H1 (cell line): ENCODE measurements around the gene KCNH6.

Experiments
- BCL11A ChIP-seq, 2 experiments: IDR thresholded peaks; one replicate each; pipeline ENCODE4 v1.6.1; 2011; ENCODE audit warnings: low read depth in 2 of 2, low read length in 2 of 2, mild to moderate bottlenecking in 2 of 2
- CEBPB ChIP-seq: IDR thresholded peaks from 2 replicates; pipeline ENCODE4 v1.6.1; 2012; ENCODE audit warnings: low read depth, low read length
- EZH2 ChIP-seq: fragments of 200-600 bp; sonication (generic); IDR thresholded peaks from 2 replicates; pipeline ENCODE4 v1.7.1; 2012; ENCODE audit warnings: low read depth, mild to moderate bottlenecking, moderate library complexity, low read length, inconsistent platforms; ENCODE audit not compliant: severe bottlenecking
- HDAC2 ChIP-seq, 2 experiments: fragments of 300-600 bp in 1 of 2; sonication (generic) in 1 of 2; IDR thresholded peaks; 2 replicates each; pipeline ENCODE4 v1.6.1; 2011 to 2012; ENCODE audit warnings: low read depth in 2 of 2, low read length in 2 of 2, mild to moderate bottlenecking in 2 of 2, moderate library complexity in 2 of 2, borderline replicate concordance in 1 of 2, inconsistent platforms in 1 of 2
- MAFK ChIP-seq: IDR thresholded peaks from 2 replicates; pipeline ENCODE4 v1.6.1; 2012; ENCODE audit warnings: low read depth, mild to moderate bottlenecking, improper control_type of control experiment, low read length
- POLR2A ChIP-seq, 2 experiments: IDR thresholded peaks; 1 replicate in 1 of 2; 2 replicates in 1 of 2; pipeline ENCODE4 v1.6.1; 2011; ENCODE audit warnings: low read depth in 2 of 2, low read length in 2 of 2, mild to moderate bottlenecking in 2 of 2; ENCODE audit errors: control extremely low read depth in 1 of 2
- SRF ChIP-seq: IDR thresholded peaks from 2 replicates; pipeline ENCODE4 v1.6.1; 2011; ENCODE audit warnings: mild to moderate bottlenecking, low read depth, low read length, moderate library complexity
- SUZ12 ChIP-seq: fragments of 200-600 bp; sonication (generic); IDR thresholded peaks from 2 replicates; pipeline ENCODE4 v1.6.1; 2012; ENCODE audit warnings: mild to moderate bottlenecking, inconsistent platforms, low read length, moderate library complexity, mixed read lengths
- YY1 ChIP-seq: IDR thresholded peaks from 2 replicates; pipeline ENCODE4 v1.6.1; 2011; ENCODE audit warnings: low read depth, mild to moderate bottlenecking, low read length
- TF ChIP-seq, protein P1 (sequence below), 3 experiments: IDR thresholded peaks; 1 replicate in 2 of 3; 2 replicates in 1 of 3; pipeline versions ENCODE4 v1.5.1 to v1.6.1; 2011; ENCODE audit warnings: low read length in 3 of 3, mild to moderate bottlenecking in 3 of 3, inconsistent platforms in 2 of 3, low read depth in 1 of 3, moderate library complexity in 1 of 3; ENCODE audit not compliant: insufficient read depth in 1 of 3; ENCODE audit errors: control extremely low read depth in 1 of 3
- TF ChIP-seq, protein P2 (sequence below): IDR thresholded peaks from 2 replicates; pipeline ENCODE4 v1.6.1; 2011; ENCODE audit warnings: low read length, improper control_type of control experiment

DNA sequence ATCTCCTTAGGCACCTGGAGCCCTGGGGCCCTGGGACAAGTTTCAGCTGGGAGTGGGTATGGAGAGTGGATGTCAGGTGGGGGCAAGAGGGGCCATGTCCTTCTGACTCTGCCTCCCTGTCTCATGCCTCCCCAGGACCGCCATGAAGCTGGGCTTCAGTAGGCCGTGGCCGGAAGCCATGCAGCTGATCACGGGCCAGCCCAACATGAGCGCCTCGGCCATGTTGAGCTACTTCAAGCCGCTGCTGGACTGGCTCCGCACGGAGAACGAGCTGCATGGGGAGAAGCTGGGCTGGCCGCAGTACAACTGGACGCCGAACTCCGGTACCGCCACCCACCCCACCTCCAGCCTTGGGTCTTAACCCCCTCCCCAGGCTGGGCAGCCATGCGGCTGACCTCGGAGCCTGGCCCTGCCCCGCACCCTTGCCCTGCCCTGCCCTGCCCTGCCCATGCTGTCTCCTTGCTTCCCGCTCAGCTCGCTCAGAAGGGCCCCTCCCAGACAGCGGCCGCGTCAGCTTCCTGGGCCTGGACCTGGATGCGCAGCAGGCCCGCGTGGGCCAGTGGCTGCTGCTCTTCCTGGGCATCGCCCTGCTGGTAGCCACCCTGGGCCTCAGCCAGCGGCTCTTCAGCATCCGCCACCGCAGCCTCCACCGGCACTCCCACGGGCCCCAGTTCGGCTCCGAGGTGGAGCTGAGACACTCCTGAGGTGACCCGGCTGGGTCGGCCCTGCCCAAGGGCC is 26.3 kb upstream of the KCNH6 start:
- TF ChIP-seq, protein P1, sequence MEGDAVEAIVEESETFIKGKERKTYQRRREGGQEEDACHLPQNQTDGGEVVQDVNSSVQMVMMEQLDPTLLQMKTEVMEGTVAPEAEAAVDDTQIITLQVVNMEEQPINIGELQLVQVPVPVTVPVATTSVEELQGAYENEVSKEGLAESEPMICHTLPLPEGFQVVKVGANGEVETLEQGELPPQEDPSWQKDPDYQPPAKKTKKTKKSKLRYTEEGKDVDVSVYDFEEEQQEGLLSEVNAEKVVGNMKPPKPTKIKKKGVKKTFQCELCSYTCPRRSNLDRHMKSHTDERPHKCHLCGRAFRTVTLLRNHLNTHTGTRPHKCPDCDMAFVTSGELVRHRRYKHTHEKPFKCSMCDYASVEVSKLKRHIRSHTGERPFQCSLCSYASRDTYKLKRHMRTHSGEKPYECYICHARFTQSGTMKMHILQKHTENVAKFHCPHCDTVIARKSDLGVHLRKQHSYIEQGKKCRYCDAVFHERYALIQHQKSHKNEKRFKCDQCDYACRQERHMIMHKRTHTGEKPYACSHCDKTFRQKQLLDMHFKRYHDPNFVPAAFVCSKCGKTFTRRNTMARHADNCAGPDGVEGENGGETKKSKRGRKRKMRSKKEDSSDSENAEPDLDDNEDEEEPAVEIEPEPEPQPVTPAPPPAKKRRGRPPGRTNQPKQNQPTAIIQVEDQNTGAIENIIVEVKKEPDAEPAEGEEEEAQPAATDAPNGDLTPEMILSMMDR (IDR thresholded peaks at IDR 0.05; ENCODE audit: control extremely low read depth in 1 of 3, insufficient read depth in 1 of 3, low read depth in 1 of 3, low read length in 3 of 3), result no peak
- TF ChIP-seq POLR2A (IDR thresholded peaks at IDR 0.05; ENCODE audit: control extremely low read depth in 1 of 2, low read depth in 2 of 2, low read length in 2 of 2) (no peak), EZH2 (no peak), SUZ12 (no peak), CEBPB (no peak), SRF (no peak), BCL11A (IDR thresholded peaks at IDR 0.05; ENCODE audit: low read depth in 2 of 2, low read length in 2 of 2) (no peak), MAFK (no peak), YY1 (no peak), HDAC2 (IDR thresholded peaks at IDR 0.05; ENCODE audit: borderline replicate concordance in 1 of 2, low read depth in 2 of 2, low read length in 2 of 2) (no peak)
- TF ChIP-seq, protein P2, sequence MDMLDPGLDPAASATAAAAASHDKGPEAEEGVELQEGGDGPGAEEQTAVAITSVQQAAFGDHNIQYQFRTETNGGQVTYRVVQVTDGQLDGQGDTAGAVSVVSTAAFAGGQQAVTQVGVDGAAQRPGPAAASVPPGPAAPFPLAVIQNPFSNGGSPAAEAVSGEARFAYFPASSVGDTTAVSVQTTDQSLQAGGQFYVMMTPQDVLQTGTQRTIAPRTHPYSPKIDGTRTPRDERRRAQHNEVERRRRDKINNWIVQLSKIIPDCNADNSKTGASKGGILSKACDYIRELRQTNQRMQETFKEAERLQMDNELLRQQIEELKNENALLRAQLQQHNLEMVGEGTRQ, result no peak
